NCI-H1694 (cell line): ENCODE data around the gene PPFIBP1.
"Not testable (repeated sequence)": the region's sequence is repeated elsewhere in the genome, so short reads cannot be mapped to it uniquely, and the experiment has no call there.

Experiments used
- DNase-seq: peaks from one replicate; lab custom pipeline; 2025; lab: John Stamatoyannopoulos, UW

PPFIBP1 gene

DNA sequence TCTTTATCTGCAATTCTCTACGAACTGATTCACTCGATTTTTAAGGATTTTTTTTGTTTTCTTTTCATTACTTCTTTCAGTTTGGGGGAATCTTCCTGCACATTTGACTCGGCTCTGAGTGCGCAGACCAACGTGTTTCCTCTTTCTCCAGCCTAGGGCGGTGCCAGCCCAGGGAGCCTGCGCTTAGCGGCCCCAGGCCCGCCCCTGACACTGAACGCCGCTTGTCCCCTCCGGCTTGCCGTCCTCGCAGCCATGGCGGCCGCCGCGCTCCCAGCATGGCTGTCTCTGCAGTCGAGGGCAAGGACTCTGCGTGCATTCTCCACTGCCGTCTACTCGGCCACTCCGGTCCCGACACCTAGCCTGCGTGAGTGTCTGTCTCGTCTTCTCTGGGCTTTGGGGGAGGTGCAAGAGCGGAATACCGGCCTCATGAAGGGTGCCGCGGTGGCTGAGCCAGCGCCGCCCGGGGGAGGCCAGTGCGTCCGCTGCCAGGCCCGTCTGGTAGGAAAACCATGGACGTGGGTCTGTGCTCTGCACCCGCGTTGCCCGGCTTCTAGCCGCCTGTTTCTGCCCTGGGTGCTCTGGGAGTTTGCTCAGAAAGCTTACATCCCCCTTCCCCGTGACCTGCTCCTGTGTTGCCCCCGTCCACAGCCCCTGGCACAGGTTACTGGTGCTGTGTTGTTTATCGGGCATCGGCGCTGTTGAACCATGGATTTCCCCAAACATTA is 186.7 kb downstream of the PPFIBP1 start, which contains the start of gene MRPS35:
MRPS35 (plus strand) TSS at position 241 of the 725 bp plus-strand sequence; CDS start at position 253, 12 bp downstream.
- peak; percentile 85 for DNase-seq

- DNase-seq, result no peak
These were observed 187.3 kb downstream of the PPFIBP1 start for GRCh38 chr12:27711317-27711682.

DNA sequence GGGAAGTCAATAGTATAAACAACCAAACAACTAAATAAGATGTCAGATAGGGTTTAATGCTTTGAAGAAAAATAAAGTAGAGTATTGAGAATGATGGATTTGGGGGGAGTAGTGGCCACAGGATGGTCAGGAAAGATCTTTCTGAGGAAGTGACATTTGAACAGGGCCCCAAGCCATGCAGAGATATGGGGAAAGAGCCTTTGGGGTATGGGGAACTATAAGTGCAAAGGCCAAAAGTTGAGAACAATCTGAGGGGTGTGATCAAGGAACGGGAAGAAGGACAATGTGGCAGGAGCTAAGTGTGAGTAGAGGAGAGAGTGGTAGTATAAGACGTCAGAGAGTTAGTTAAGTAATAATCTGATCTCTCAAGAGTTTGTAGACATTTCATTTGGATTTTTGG is 188.0 kb downstream of the PPFIBP1 start:
- DNase-seq, result no peak

- DNase-seq, result no peak
These were observed 199.2 kb downstream of the PPFIBP1 start for GRCh38 chr12:27723212-27723611.

DNA sequence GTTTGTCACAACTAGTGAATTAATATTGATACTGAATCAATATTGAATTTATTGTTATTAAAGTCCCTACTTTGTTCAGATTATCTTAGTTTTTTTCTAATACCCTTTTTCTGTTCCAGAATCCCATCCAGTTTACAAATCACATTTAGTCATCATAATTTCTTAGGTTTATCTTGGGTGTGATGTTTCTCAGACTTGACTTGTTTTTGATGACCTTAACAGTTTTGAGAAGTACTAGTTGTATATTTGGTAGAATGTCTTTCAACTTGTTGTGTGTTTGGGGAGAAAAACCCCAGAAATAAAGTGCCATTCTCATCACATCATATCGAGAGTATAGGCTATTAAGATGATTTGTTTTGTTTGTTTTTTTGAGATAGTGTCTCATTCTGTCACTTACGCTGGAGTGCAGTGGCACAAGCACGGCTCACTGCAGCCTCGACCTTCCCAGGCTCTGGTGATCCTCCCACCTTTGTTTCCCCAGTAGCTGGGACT is 206.1 kb downstream of the PPFIBP1 start:
- DNase-seq, result no peak

DNA sequence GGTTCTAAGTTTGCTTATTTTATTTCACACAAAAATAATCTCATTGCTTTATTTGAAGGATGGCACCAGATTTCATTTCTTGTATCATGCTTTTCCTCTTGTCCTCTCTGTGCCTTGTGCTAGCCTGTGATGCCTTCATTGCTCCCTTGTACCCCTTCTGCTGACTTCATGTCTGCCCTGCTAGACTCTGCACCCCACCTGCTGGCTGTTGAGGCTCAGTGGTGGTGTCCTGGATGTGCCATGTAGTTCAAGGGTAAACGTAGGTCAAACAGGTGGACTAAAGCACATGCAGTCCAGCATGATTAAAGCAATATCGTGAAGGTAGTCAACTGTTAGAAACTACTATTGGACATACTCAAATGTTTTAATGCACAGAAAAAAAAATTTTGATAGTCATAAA is 208.3 kb downstream of the PPFIBP1 start:
- DNase-seq, result no peak

- DNase-seq, result peak; percentile 71
These were observed 209.1 kb downstream of the PPFIBP1 start for GRCh38 chr12:27733052-27733656.

GRCh38 chr12:27733791-27734190 is 209.8 kb downstream of the PPFIBP1 start:
- DNase-seq, result no peak

DNA sequence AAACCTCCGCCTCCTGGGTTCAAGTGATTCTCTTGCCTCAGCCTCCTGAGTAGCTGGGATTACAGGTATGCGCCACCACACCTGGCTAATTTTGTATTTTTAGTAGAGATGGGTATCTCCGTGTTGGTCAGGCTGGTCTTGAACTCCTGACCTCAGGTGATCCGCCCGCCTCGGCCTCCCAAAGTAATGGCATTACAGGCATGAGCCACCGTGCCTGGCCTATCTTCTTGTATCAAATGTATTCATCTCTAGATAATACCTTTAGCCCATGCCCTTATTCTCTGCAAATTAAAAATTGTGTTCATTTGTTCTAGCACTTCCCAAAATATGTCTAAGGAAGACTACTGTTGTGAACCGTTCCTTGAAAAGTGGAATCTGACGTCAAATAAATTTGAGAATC is 210.3 kb downstream of the PPFIBP1 start:
- DNase-seq, result not testable (repeated sequence)

- DNase-seq, result no peak
These were observed 219.6 kb downstream of the PPFIBP1 start for GRCh38 chr12:27743601-27744000.
